ENCODE results near the gene PTPRG. TPM values are rescaled to one million over a fixed set of nuclear protein-coding genes. Genes with fewer than 3 reads are reported as not detected.

Gene PTPRG
- polyA plus RNA-seq, 1 donor (not counting 4 experiments of a cell fraction or from before 2014, with no cell fraction given), result 12.1 TPM

GRCh38 chr3:61699622-61700021 lies 138.3 kb downstream of the PTPRG start:
- Histone ChIP-seq H3K4me3 (ENCODE audit: control insufficient read depth in 2 of 3, extremely low read depth in 1 of 3, insufficient read depth in 2 of 3, low read depth in 1 of 3, low read length in 3 of 3) (no peak overlapping the region), H3K79me2 (ENCODE audit: control insufficient read depth, insufficient read depth, low read length) (peaks cover 2% of the 10 kb centered on the region), H3K9me1 (ENCODE audit: control insufficient read depth, extremely low read depth, insufficient read depth, low read length) (peaks cover 2% of the 10 kb centered on the region), H3K9ac (ENCODE audit: control insufficient read depth, extremely low read depth, insufficient read depth, low read length) (no peak overlapping the region), H2AFZ (ENCODE audit: control insufficient read depth, low read length) (no peak overlapping the region), H3K4me2 (ENCODE audit: control insufficient read depth, extremely low read depth, insufficient read depth, low read depth, low read length) (no peak overlapping the region), H3K36me3 (ENCODE audit: control insufficient read depth in 2 of 2, extremely low read depth in 1 of 2, insufficient read depth in 2 of 2, low read length in 2 of 2) (no peaks in the 10 kb centered on the region), H3K27me3 (ENCODE audit: control insufficient read depth, extremely low read depth, insufficient read depth, low read length) (no peaks in the 10 kb centered on the region), H3K9me3 (ENCODE audit: control insufficient read depth, low read depth, low read length) (no peaks in the 10 kb centered on the region), H4K20me1 (ENCODE audit: control insufficient read depth, extremely low read depth, insufficient read depth, low read length) (no peaks in the 10 kb centered on the region), H3K4me1 (ENCODE audit: control insufficient read depth, extremely low read depth, insufficient read depth, low read length) (peaks cover 36% of the 10 kb centered on the region), H3K27ac (ENCODE audit: control insufficient read depth, insufficient read depth, low read length) (no peak overlapping the region)
- FAIRE-seq (no peak), DNase-seq (ENCODE audit: low read depth, low spot score) (no peak)
- dilution Hi-C loops (cut with MboI; ENCODE audit: extremely low pct_ligation_motif_present, low sequenced_read_pairs), result no loop called here
- TF ChIP-seq EZH2 (IDR thresholded peaks at IDR 0.05; ENCODE audit: low read length) (no peak), CTCF (optimal IDR thresholded peaks at IDR 0.05 in 1 of 3, IDR thresholded peaks at IDR 0.05 in 1 of 3, conservative IDR thresholded peaks at IDR 0.05 in 1 of 3; ENCODE audit: extremely low read depth in 1 of 3, insufficient read depth in 2 of 3, low read length in 3 of 3) (no peak)

GRCh38 chr3:61701011-61701410 lies 139.6 kb downstream of the PTPRG start:
- DNase-seq (ENCODE audit: low read depth, low spot score), result peak; percentile 53

More at GRCh38 chr3:61701011-61701410, 139.6 kb downstream of the PTPRG start:
- Histone ChIP-seq H3K27me3 (ENCODE audit: control insufficient read depth, extremely low read depth, insufficient read depth, low read length) (no peaks in the 10 kb centered on the region), H3K36me3 (ENCODE audit: control insufficient read depth in 2 of 2, extremely low read depth in 1 of 2, insufficient read depth in 2 of 2, low read length in 2 of 2) (no peaks in the 10 kb centered on the region), H3K79me2 (ENCODE audit: control insufficient read depth, insufficient read depth, low read length) (peaks cover 6% of the 10 kb centered on the region), H4K20me1 (ENCODE audit: control insufficient read depth, extremely low read depth, insufficient read depth, low read length) (no peaks in the 10 kb centered on the region), H3K4me3 (ENCODE audit: control insufficient read depth in 2 of 3, extremely low read depth in 1 of 3, insufficient read depth in 2 of 3, low read depth in 1 of 3, low read length in 3 of 3) (no peak overlapping the region), H3K4me1 (ENCODE audit: control insufficient read depth, extremely low read depth, insufficient read depth, low read length) (peaks cover 40% of the 10 kb centered on the region), H3K9me1 (ENCODE audit: control insufficient read depth, extremely low read depth, insufficient read depth, low read length) (peaks cover 2% of the 10 kb centered on the region), H3K4me2 (ENCODE audit: control insufficient read depth, extremely low read depth, insufficient read depth, low read depth, low read length) (peak overlapping the region; percentile 52), H3K27ac (ENCODE audit: control insufficient read depth, insufficient read depth, low read length) (peak overlapping the region; percentile 34), H2AFZ (ENCODE audit: control insufficient read depth, low read length) (peak overlapping the region; percentile 75), H3K9me3 (ENCODE audit: control insufficient read depth, low read depth, low read length) (no peaks in the 10 kb centered on the region), H3K9ac (ENCODE audit: control insufficient read depth, extremely low read depth, insufficient read depth, low read length) (no peak overlapping the region)
- FAIRE-seq, result peak; percentile 98
- dilution Hi-C loops (cut with MboI; ENCODE audit: extremely low pct_ligation_motif_present, low sequenced_read_pairs), result no loop called here
- TF ChIP-seq EZH2 (IDR thresholded peaks at IDR 0.05; ENCODE audit: low read length) (no peak), CTCF (optimal IDR thresholded peaks at IDR 0.05 in 1 of 3, IDR thresholded peaks at IDR 0.05 in 1 of 3, conservative IDR thresholded peaks at IDR 0.05 in 1 of 3; ENCODE audit: extremely low read depth in 1 of 3, insufficient read depth in 2 of 3, low read length in 3 of 3) (no peak)

Data from keratinocyte (primary cell).